H1 (cell line): ENCODE results near the gene PMF1. TPM values are rescaled to one million over a fixed set of nuclear protein-coding genes. Genes with fewer than 3 reads are reported as not detected.

ENCODE experiments used
- BACH1 ChIP-seq: IDR thresholded peaks from 2 replicates; pipeline ENCODE4 v1.6.1; 2012; ENCODE audit warnings: low read length, improper control_type of control experiment
- CBX5 ChIP-seq: fragments of 300-800, 300-1000 bp; sonication (generic); IDR thresholded peaks from 2 replicates; pipeline ENCODE4 v1.7.1; 2016; ENCODE audit warnings: antibody characterized with exemption, low read length, low read depth
- CHD7 ChIP-seq: fragments of 300-600 bp; sonication (generic); IDR thresholded peaks from 2 replicates; pipeline ENCODE4 v1.7.1; 2012; ENCODE audit warnings: low read length, moderate library complexity, mild to moderate bottlenecking, inconsistent platforms; ENCODE audit not compliant: insufficient replicate concordance
- E2F6 ChIP-seq: IDR thresholded peaks from 2 replicates; pipeline ENCODE4 v1.6.1; 2012; ENCODE audit warnings: inconsistent platforms
- KDM4A ChIP-seq: IDR thresholded peaks from one replicate; pipeline ENCODE4 v1.7.1; 2012; ENCODE audit warnings: low read depth, mild to moderate bottlenecking, moderate library complexity, low read length, inconsistent platforms; ENCODE audit not compliant: severe bottlenecking
- RFX5 ChIP-seq: IDR thresholded peaks from 2 replicates; pipeline ENCODE4 v1.6.1; 2011; ENCODE audit warnings: low read depth, low read length, improper control_type of control experiment, borderline replicate concordance
- SP2 ChIP-seq: IDR thresholded peaks from 2 replicates; pipeline ENCODE4 v1.6.1; 2012; ENCODE audit warnings: mild to moderate bottlenecking, low read length, inconsistent platforms
- SP4 ChIP-seq: IDR thresholded peaks from 2 replicates; pipeline ENCODE4 v1.6.1; 2012; ENCODE audit warnings: low read length, inconsistent platforms
- SUZ12 ChIP-seq: fragments of 200-600 bp; sonication (generic); IDR thresholded peaks from 2 replicates; pipeline ENCODE4 v1.6.1; 2012; ENCODE audit warnings: mild to moderate bottlenecking, inconsistent platforms, low read length, moderate library complexity, mixed read lengths
- polyA plus RNA-seq, 7 experiments: library from polyadenylated mRNA; depleted of rRNA in 3 of 7; stranded (reverse) in 5 of 7; unstranded in 2 of 7; fragments of >200 nt in 5 of 7; fragments of 200-250 nt in 2 of 7; gene quantifications; 1 replicate in 5 of 7; 2 replicates in 1 of 7; 4 replicates in 1 of 7; pipeline versions ENCODE4 v1.2.1 to v1.2.3, GENCODE V29; 2011 to 2013; ENCODE audit warnings: missing spikeins in 2 of 7, mixed read lengths in 2 of 7
- total RNA-seq: library from RNA; stranded (reverse); fragmentation: NEBNext Ultra II Directional; extraction: Animal tissue kit (Norgen Biotek cat#: 25700); gene quantifications from 2 replicates; pipeline ENCODE4 v1.2.1, GENCODE V29; 2021

Gene PMF1
- total and polyA plus RNA-seq, 2 of the 8 experiments (the other 6 are each of a cell fraction or from before 2014, with no cell fraction given), result 113 to 296 TPM

GRCh38 chr1:156220226-156220625 is 7.4 kb downstream of the PMF1 start (continued):
- no peak for TF ChIP-seq CHD7
- TF ChIP-seq SP4, result no peak
- no peak for TF ChIP-seq SUZ12
- no peak for TF ChIP-seq RFX5
- no peak for TF ChIP-seq E2F6
- TF ChIP-seq SP2, result no peak
- TF ChIP-seq CBX5, result no peak
- no peak for TF ChIP-seq BACH1
- TF ChIP-seq KDM4A, result no peak
- TF ChIP-seq, all 59 proteins: peak for 0
